HepG2 (cell line): Measurements from ENCODE around the gene TMEM39B. TPM values are rescaled to one million over a fixed set of nuclear protein-coding genes. Genes with fewer than 3 reads are reported as not detected.

Experiments used
- ATAC-seq: fragments of 200-7000 bp; cut with Tn5 transposase; 3 replicates; pipeline ENCODE4 v1.9.1; 2020; ENCODE audit warnings: mild to moderate bottlenecking, moderate library complexity
- BruUV-seq: library from RNA; stranded (reverse); fragments of 400-500 nt; replicated peaks from 2 replicates; lab custom pipeline; 2021; lab: Mats Ljungman, UMichigan
- CTCF ChIA-PET: fragments of 300-600 bp; formaldehyde crosslinking; extraction: SDS; loops from one replicate; lab custom pipeline; 2021; ENCODE audit warnings: low total read pairs, inconsistent platforms, low intra/inter-chr PET ratio; lab: Yijun Ruan, JAX
- POLR2A ChIA-PET: fragments of 350-600 bp; sonication (Branson Sonifier 250); formaldehyde crosslinking; loops from one replicate; lab custom pipeline; 2020; ENCODE audit warnings: antibody characterized with exemption, inconsistent platforms; lab: Yijun Ruan, JAX
- DNase-seq: peaks from one replicate; pipeline ENCODE4 v3.0.0-alpha.2; 2015; ENCODE audit warnings: low spot score
- FAIRE-seq: peaks from 3 replicates; lab custom pipeline; 2011; peaks lifted over from hg19 to GRCh38; lab: Jason Lieb, UNC
- H2AFZ ChIP-seq: one replicate; pipeline ENCODE4 v1.6.1; 2011; ENCODE audit warnings: low read length, inconsistent platforms
- H3K27ac ChIP-seq: fragments of 300-600 bp; 3 replicates; pipeline ENCODE4 v1.8.0; 2011; ENCODE audit warnings: mixed run types, mild to moderate bottlenecking, mixed read lengths, low read length, inconsistent platforms; ENCODE audit not compliant: insufficient read depth; ENCODE audit errors: extremely low read length
- H3K27me3 ChIP-seq, 2 experiments: fragments of 200-600 bp in 1 of 2; 2 replicates in 1 of 2; 3 replicates in 1 of 2; pipeline versions ENCODE4 v1.6.0 to v1.8.0; 2011; ENCODE audit warnings: low read length in 2 of 2, mild to moderate bottlenecking in 2 of 2, moderate library complexity in 2 of 2, inconsistent platforms in 1 of 2; ENCODE audit not compliant: insufficient read depth in 2 of 2, control insufficient read depth in 1 of 2
- H3K36me3 ChIP-seq, 2 experiments: fragments of 200-600 bp in 1 of 2; replicated peaks in 1 of 2; 2 replicates in 1 of 2; 3 replicates in 1 of 2; pipeline versions ENCODE4 v1.5.1 to v1.8.0; 2011; ENCODE audit warnings: low read length in 2 of 2, inconsistent platforms in 1 of 2; ENCODE audit not compliant: insufficient read depth in 2 of 2, control insufficient read depth in 1 of 2
- H3K4me1 ChIP-seq: 2 replicates; pipeline ENCODE4 v1.5.1; 2012; ENCODE audit warnings: low read length, inconsistent platforms; ENCODE audit not compliant: insufficient read depth
- H3K4me2 ChIP-seq: 2 replicates; pipeline ENCODE4 v1.6.0; 2011; ENCODE audit warnings: low read depth, low read length, inconsistent platforms
- H3K4me3 ChIP-seq, 3 experiments: fragments of 200-600 bp in 1 of 3; sonication (generic), shearing (Covaris generic) in 1 of 3; replicated peaks in 1 of 3; 2 replicates each; pipeline ENCODE4 v1.5.1; 2011 to 2016; ENCODE audit warnings: low read length in 3 of 3, inconsistent platforms in 2 of 3, low read depth in 2 of 3, mild to moderate bottlenecking in 2 of 3, control low read depth in 1 of 3, mixed read lengths in 1 of 3; ENCODE audit not compliant: insufficient read depth in 1 of 3
- H3K79me2 ChIP-seq: one replicate; pipeline ENCODE4 v1.6.1; 2011; ENCODE audit warnings: low read length, inconsistent platforms; ENCODE audit not compliant: insufficient read depth
- H3K9ac ChIP-seq: 2 replicates; pipeline ENCODE4 v1.6.0; 2011; ENCODE audit warnings: mild to moderate bottlenecking, low read depth, low read length, inconsistent platforms; ENCODE audit not compliant: insufficient read depth
- H3K9me3 ChIP-seq: 2 replicates; pipeline ENCODE4 v1.5.1; 2012; ENCODE audit warnings: mild to moderate bottlenecking, low read length
- H4K20me1 ChIP-seq: 2 replicates; pipeline ENCODE4 v1.6.0; 2011; ENCODE audit warnings: inconsistent platforms, mild to moderate bottlenecking, low read length, moderate library complexity; ENCODE audit not compliant: insufficient read depth
- AKNA ChIP-seq: sonication (generic); formaldehyde crosslinking; IDR thresholded peaks from 2 replicates; pipeline ENCODE4 v1.4.0; 2020; ENCODE audit warnings: missing genetic modification reagents, borderline replicate concordance
- GLI4 ChIP-seq: sonication (generic); formaldehyde crosslinking; IDR thresholded peaks from 2 replicates; pipeline ENCODE4 v1.5.1; 2020; ENCODE audit warnings: missing genetic modification reagents, mild to moderate bottlenecking, moderate library complexity, borderline replicate concordance
- KMT2A ChIP-seq: sonication (generic); formaldehyde crosslinking; IDR thresholded peaks from 2 replicates; pipeline ENCODE4 v1.4.0; 2020; ENCODE audit warnings: missing genetic modification reagents
- MBNL3 ChIP-seq: fragments of 250-450 bp; sonication (Bioruptor Pico); conservative IDR thresholded peaks from 2 replicates; pipeline ENCODE4 v1.8.0; 2022; ENCODE audit warnings: mild to moderate bottlenecking, inconsistent platforms
- NCOA1 ChIP-seq: sonication (generic); formaldehyde crosslinking; IDR thresholded peaks from 2 replicates; pipeline ENCODE4 v1.9.0; 2021; ENCODE audit warnings: missing genetic modification reagents
- PRMT3 ChIP-seq: sonication (generic); formaldehyde crosslinking; IDR thresholded peaks from 2 replicates; pipeline ENCODE4 v1.8.1; 2022; ENCODE audit warnings: low read depth, mild to moderate bottlenecking, moderate library complexity, missing genetic modification reagents, borderline replicate concordance
- U2AF1 ChIP-seq: fragments of 200-400 bp; formaldehyde crosslinking; optimal IDR thresholded peaks from 2 replicates; pipeline ENCODE3; 2017; ENCODE audit warnings: mild to moderate bottlenecking, low read depth, low read length
- ZBTB46 ChIP-seq: sonication (generic); formaldehyde crosslinking; IDR thresholded peaks from 2 replicates; pipeline ENCODE4 v1.4.0; 2020; ENCODE audit warnings: mild to moderate bottlenecking, missing genetic modification reagents, borderline replicate concordance
- ZMAT3 ChIP-seq: sonication (generic); formaldehyde crosslinking; conservative IDR thresholded peaks from 2 replicates; pipeline ENCODE4 v1.7.0; 2021; ENCODE audit warnings: missing genetic modification reagents
- ZNF33B ChIP-seq: sonication (generic); formaldehyde crosslinking; IDR thresholded peaks from 2 replicates; pipeline ENCODE4 v1.5.1; 2020; ENCODE audit warnings: mild to moderate bottlenecking, missing genetic modification reagents
- ZNF512B ChIP-seq: sonication (generic); formaldehyde crosslinking; IDR thresholded peaks from 2 replicates; pipeline ENCODE4 v1.5.1; 2020; ENCODE audit warnings: missing genetic modification reagents, mild to moderate bottlenecking, borderline replicate concordance
- ZUFSP ChIP-seq: sonication (generic); formaldehyde crosslinking; IDR thresholded peaks from 2 replicates; pipeline ENCODE4 v1.9.0; 2021; ENCODE audit warnings: missing genetic modification reagents, mild to moderate bottlenecking, borderline replicate concordance
- WGBS: methylation state at CpG from one replicate; pipeline ENCODE4 v1.1.6; 2017; ENCODE audit warnings: low lambda C conversion rate; 5-methylcytosine and 5-hydroxymethylcytosine counted together
- in situ Hi-C: cut with HindIII; loops from 2 replicates; pipeline ENCODE4 v1.10.0; 2017; ENCODE audit warnings: low pct_unique_long_range_greater_than_20kb; ENCODE audit not compliant: extremely low pct_ligation_motif_present
- intact Hi-C: fragments of 100-400 bp; cut with micrococcal nuclease; formaldehyde crosslinking; loops from one replicate; pipeline ENCODE4 v1.10.0; 2022; ENCODE audit not compliant: unreplicated experiment
- polyA plus RNA-seq, 8 experiments: library from polyadenylated mRNA; depleted of rRNA in 3 of 8; stranded (reverse) in 7 of 8; unstranded in 1 of 8; fragments of >200 nt; fragmentation: Illumina TruSeq in 4 of 8; extraction: Trizol in 4 of 8; gene quantifications; 2 replicates each; pipeline versions ENCODE4 v1.2.1 to v1.2.3, GENCODE V29; 2011 to 2016; ENCODE audit warnings: low read depth in 4 of 8, missing spikeins in 1 of 8, mixed read lengths in 1 of 8; ENCODE audit not compliant: insufficient read depth in 1 of 8
- total RNA-seq, 5 experiments: library from RNA; depleted of rRNA; stranded (reverse); fragments of >200 nt; fragmentation: Illumina TruSeq; extraction: Trizol; gene quantifications; 2 replicates each; pipeline ENCODE4 v1.2.3, GENCODE V29; 2016; ENCODE audit warnings: low read depth in 1 of 5

Gene TMEM39B
- total and polyA plus RNA-seq, 2 of the 13 experiments (the other 11 are each of a cell fraction or from before 2014, with no cell fraction given) = 4.9 to 10.4 TPM

- FAIRE-seq (no peak), DNase-seq (no peak), ATAC-seq (no peak)
- Histone ChIP-seq H3K4me2 (no peak overlapping the region), H4K20me1 (peaks cover 29% of the 10 kb centered on the region), H3K27ac (no peak overlapping the region), H3K9ac (no peak overlapping the region), H3K79me2 (peaks cover 74% of the 10 kb centered on the region), H3K4me3 (no peak overlapping the region), H3K4me1 (peaks cover 27% of the 10 kb centered on the region), H3K27me3 (no peaks in the 10 kb centered on the region), H3K36me3 (0 out of 5 replicates have a peak, but pooled peaks cover 0 to 2% of the 10 kb centered on the region in 2 experiments), H3K9me3 (no peaks in the 10 kb centered on the region), H2AFZ (no peak overlapping the region)
- TF ChIP-seq ZMAT3 (CRISPR knock-in tag) (no peak), PRMT3 (CRISPR knock-in tag) (no peak), KMT2A (CRISPR knock-in tag) (no peak), NCOA1 (CRISPR knock-in tag) (no peak), MBNL3 (CRISPR knock-in tag) (no peak), AKNA (CRISPR knock-in tag) (no peak), ZNF512B (CRISPR knock-in tag) (no peak), ZNF33B (CRISPR knock-in tag) (no peak), U2AF1 (no peak), ZBTB46 (CRISPR knock-in tag) (no peak), ZUFSP (no peak), GLI4 (CRISPR knock-in tag) (no peak)
- in situ Hi-C loops = no loop called here
- intact Hi-C loops = no loop called here
- no TSS peak for BruUV-seq
- ChIA-PET POLR2A (no interaction called here), CTCF (no interaction called here)
- WGBS = 95% methylated on average over 5 of the region's 5 CpGs
Observed at GRCh38 chr1:32137111-32137510, 64.4 kb downstream of the TMEM39B start.
